ENCODE data around the gene FAM161A.

DNA sequence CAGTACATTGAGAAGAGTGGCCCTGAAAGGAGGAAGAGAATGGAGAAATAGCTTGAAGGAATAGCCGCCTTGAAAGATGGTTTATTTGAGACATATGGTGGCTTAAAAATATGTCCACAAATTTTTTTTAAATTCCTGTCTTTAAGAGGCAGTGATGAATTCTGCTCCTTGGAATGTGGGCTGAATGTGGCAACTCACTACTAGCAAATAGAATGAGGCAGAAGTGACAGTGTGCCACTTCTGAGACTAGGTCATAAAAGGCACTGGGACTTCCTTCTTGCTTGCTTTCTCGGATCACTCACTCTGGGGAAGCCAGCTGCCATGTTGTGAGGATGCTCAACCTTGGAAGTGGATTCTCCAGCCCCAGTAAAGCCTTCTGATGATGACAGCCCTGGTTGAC lies 67.0 kb downstream of the FAM161A start:
- TF ChIP-seq, protein P1, sequence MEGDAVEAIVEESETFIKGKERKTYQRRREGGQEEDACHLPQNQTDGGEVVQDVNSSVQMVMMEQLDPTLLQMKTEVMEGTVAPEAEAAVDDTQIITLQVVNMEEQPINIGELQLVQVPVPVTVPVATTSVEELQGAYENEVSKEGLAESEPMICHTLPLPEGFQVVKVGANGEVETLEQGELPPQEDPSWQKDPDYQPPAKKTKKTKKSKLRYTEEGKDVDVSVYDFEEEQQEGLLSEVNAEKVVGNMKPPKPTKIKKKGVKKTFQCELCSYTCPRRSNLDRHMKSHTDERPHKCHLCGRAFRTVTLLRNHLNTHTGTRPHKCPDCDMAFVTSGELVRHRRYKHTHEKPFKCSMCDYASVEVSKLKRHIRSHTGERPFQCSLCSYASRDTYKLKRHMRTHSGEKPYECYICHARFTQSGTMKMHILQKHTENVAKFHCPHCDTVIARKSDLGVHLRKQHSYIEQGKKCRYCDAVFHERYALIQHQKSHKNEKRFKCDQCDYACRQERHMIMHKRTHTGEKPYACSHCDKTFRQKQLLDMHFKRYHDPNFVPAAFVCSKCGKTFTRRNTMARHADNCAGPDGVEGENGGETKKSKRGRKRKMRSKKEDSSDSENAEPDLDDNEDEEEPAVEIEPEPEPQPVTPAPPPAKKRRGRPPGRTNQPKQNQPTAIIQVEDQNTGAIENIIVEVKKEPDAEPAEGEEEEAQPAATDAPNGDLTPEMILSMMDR (IDR thresholded peaks at IDR 0.05; ENCODE audit: low read depth, low read length): no peak
- no peak for TF ChIP-seq EZH2phosphoT487 (IDR thresholded peaks at IDR 0.05; ENCODE audit: low read depth)
